IMR-90 (cell line): ENCODE measurements around the gene ZBTB8B. TPM values are rescaled to one million over a fixed set of nuclear protein-coding genes. Genes with fewer than 3 reads are reported as not detected.

Experiments
- polyA plus RNA-seq, 3 experiments: library from polyadenylated mRNA; depleted of rRNA; stranded (reverse); fragments of >200 nt; gene quantifications; 2 replicates each; pipeline ENCODE4 v1.2.3, GENCODE V29; 2012; ENCODE audit warnings: low replicate concordance in 1 of 3
- total RNA-seq: library from RNA; depleted of rRNA; stranded (reverse); fragments of >200 nt; gene quantifications from 2 replicates; pipeline ENCODE4 v1.2.3, GENCODE V29; 2012; rRNA removed

Gene ZBTB8B
- total and polyA plus RNA-seq, 2 of the 4 experiments (the other 2 are of a cell fraction): not detected

Other genes with a start within 250 kb of the ZBTB8B start
- gene TMEM234, start 242.7 kb upstream of the ZBTB8B start, total RNA-seq: 10.0 and 10.8 TPM in 2 replicates
- 22.7 and 23.4 TPM in 2 replicates for gene TMEM234, start 242.7 kb upstream of the ZBTB8B start, polyA plus RNA-seq (2012; rRNA removed)
- gene EIF3I, start 242.7 kb upstream of the ZBTB8B start, total RNA-seq: 574 and 716 TPM in 2 replicates
- gene EIF3I, start 242.7 kb upstream of the ZBTB8B start, polyA plus RNA-seq (2012; rRNA removed): 376 and 469 TPM in 2 replicates
- gene FAM167B, start 217.8 kb upstream of the ZBTB8B start, total RNA-seq: 0.18 TPM in 1 of 2 replicates, not detected in the other
- gene FAM167B, start 217.8 kb upstream of the ZBTB8B start, polyA plus RNA-seq (2012; rRNA removed): 0.53 and 0.59 TPM in 2 replicates
- gene LCK, start 213.8 kb upstream of the ZBTB8B start, total RNA-seq: not detected in 2 replicates
- not detected in 2 replicates for gene LCK, start 213.8 kb upstream of the ZBTB8B start, polyA plus RNA-seq (2012; rRNA removed)
- 88.9 and 95.5 TPM in 2 replicates for gene HDAC1, start 173.0 kb upstream of the ZBTB8B start, total RNA-seq
- 131 and 139 TPM in 2 replicates for gene HDAC1, start 173.0 kb upstream of the ZBTB8B start, polyA plus RNA-seq (2012; rRNA removed)
- gene MARCKSL1, start 128.8 kb upstream of the ZBTB8B start, total RNA-seq: 34.7 and 37.5 TPM in 2 replicates
- gene MARCKSL1, start 128.8 kb upstream of the ZBTB8B start, polyA plus RNA-seq (2012; rRNA removed): 199 and 218 TPM in 2 replicates
- gene FAM229A, start 102.6 kb upstream of the ZBTB8B start, total RNA-seq: 0.28 and 0.36 TPM in 2 replicates
- gene FAM229A, start 102.6 kb upstream of the ZBTB8B start, polyA plus RNA-seq (2012; rRNA removed): 3.9 and 4.3 TPM in 2 replicates
- not detected in 2 replicates for gene TSSK3, start 102.5 kb upstream of the ZBTB8B start, total RNA-seq
- gene TSSK3, start 102.5 kb upstream of the ZBTB8B start, polyA plus RNA-seq (2012; rRNA removed): 0.24 and 0.96 TPM in 2 replicates
- gene BSDC1, start 70.6 kb upstream of the ZBTB8B start, total RNA-seq: 50.8 and 60.4 TPM in 2 replicates
- gene BSDC1, start 70.6 kb upstream of the ZBTB8B start, polyA plus RNA-seq (2012; rRNA removed): 50.4 and 56.8 TPM in 2 replicates
- 6.1 and 7.5 TPM in 2 replicates for gene ZBTB8A, start 74.4 kb downstream of the ZBTB8B start, total RNA-seq
- 1.8 and 2.1 TPM in 2 replicates for gene ZBTB8A, start 74.4 kb downstream of the ZBTB8B start, polyA plus RNA-seq (2012; rRNA removed)
- 31.0 and 59.2 TPM in 2 replicates for gene ZBTB8OS, start 185.5 kb downstream of the ZBTB8B start, total RNA-seq
- gene ZBTB8OS, start 185.5 kb downstream of the ZBTB8B start, polyA plus RNA-seq (2012; rRNA removed): 43.5 and 52.6 TPM in 2 replicates
- 138 and 161 TPM in 2 replicates for gene RBBP4, start 186.1 kb downstream of the ZBTB8B start, total RNA-seq
- 71.0 and 82.9 TPM in 2 replicates for gene RBBP4, start 186.1 kb downstream of the ZBTB8B start, polyA plus RNA-seq (2012; rRNA removed)
- 103 and 139 TPM in 2 replicates for gene SYNC, start 237.7 kb downstream of the ZBTB8B start, total RNA-seq
- gene SYNC, start 237.7 kb downstream of the ZBTB8B start, polyA plus RNA-seq (2012; rRNA removed): 41.3 and 48.9 TPM in 2 replicates